Cardiac fibroblast (primary cell): Measurements from ENCODE around the gene ETV2.
"Not testable (repeated sequence)": the region's sequence is repeated elsewhere in the genome, so short reads cannot be mapped to it uniquely, and the experiment has no call there.

ENCODE experiments used
- DNase-seq, 2 donors: peaks; one replicate each; pipeline versions ENCODE4 v3.0.0 to v3.0.0-alpha.2; 2010; ENCODE audit warnings: low read depth in 2 of 2
- H3K4me3 ChIP-seq, 2 donors: replicated peaks in 1 of 2; 1 replicate in 1 of 2; 2 replicates in 1 of 2; pipeline ENCODE4 v1.5.1; 2011; ENCODE audit warnings: low read depth in 2 of 2, low read length in 2 of 2, mild to moderate bottlenecking in 2 of 2, moderate library complexity in 1 of 2
- CTCF ChIP-seq: IDR thresholded peaks from one replicate; pipeline ENCODE4 v1.5.1; 2011; ENCODE audit warnings: low read depth, mild to moderate bottlenecking, low read length, inconsistent platforms

The ETV2 gene

GRCh38 chr19:35675589-35676140 is 34.1 kb downstream of the ETV2 start:
- no peak for DNase-seq
- no peak overlapping the region for H3K4me3 ChIP-seq
- no peak for TF ChIP-seq CTCF

- no peak for TF ChIP-seq CTCF
- DNase-seq: peak in 1 of 2 donors; percentile 8
- no peak overlapping the region for H3K4me3 ChIP-seq
Measured at GRCh38 chr19:35689836-35690235, 48.3 kb downstream of the ETV2 start.

- not testable (repeated sequence) for DNase-seq
Measured at GRCh38 chr19:35691106-35691505, 49.6 kb downstream of the ETV2 start.

GRCh38 chr19:35692010-35692409 is 50.5 kb downstream of the ETV2 start:
- TF ChIP-seq CTCF: no peak
- no peak for DNase-seq
- H3K4me3 ChIP-seq: no peak overlapping the region

More at GRCh38 chr19:35691106-35691505, 49.6 kb downstream of the ETV2 start:
- H3K4me3 ChIP-seq: not testable (repeated sequence)

- DNase-seq: no peak
- H3K4me3 ChIP-seq: no peak overlapping the region
- TF ChIP-seq CTCF: no peak
Measured at GRCh38 chr19:35693422-35693821, 51.9 kb downstream of the ETV2 start.

- peak; percentile 87 to 90 for DNase-seq
- no peak overlapping the region for H3K4me3 ChIP-seq
- TF ChIP-seq CTCF: peak; percentile 99
Measured at GRCh38 chr19:35693835-35694599, 52.5 kb downstream of the ETV2 start.
